Measurements from ENCODE around the gene TNKS2.

- no peak for TF ChIP-seq CTCF (IDR thresholded peaks at IDR 0.05)
- no peak for TF ChIP-seq POLR2A (IDR thresholded peaks at IDR 0.05)
- no peak for TF ChIP-seq POLR2AphosphoS5 (IDR thresholded peaks at IDR 0.05)
Observed at GRCh38 chr10:91896212-91896756, 98.1 kb downstream of the TNKS2 start.

Data from breast epithelium (tissue), 3 donors.